Activated gamma-delta T cell treated with anti-CD3 and anti-CD28 coated beads, Interleukin-2, amount 50 U/mL, for 16 hours (primary cell): Measurements from ENCODE around the gene RGS6.

ENCODE experiments used
- DNase-seq: peaks from one replicate; pipeline ENCODE4 v3.0.0-alpha.2; 2020; ENCODE audit warnings: low read depth

Gene RGS6

GRCh38 chr14:72014486-72014885 lies 82.3 kb downstream of the RGS6 start:
- DNase-seq: no peak

- no peak for DNase-seq
Observed at GRCh38 chr14:72017290-72017689, 85.1 kb downstream of the RGS6 start.

- DNase-seq: no peak
Observed at GRCh38 chr14:72023128-72024042, 91.2 kb downstream of the RGS6 start.

GRCh38 chr14:72024043-72024407 lies 91.8 kb downstream of the RGS6 start:
- DNase-seq: no peak

GRCh38 chr14:72024504-72024903 lies 92.3 kb downstream of the RGS6 start:
- no peak for DNase-seq

- DNase-seq: no peak
Observed at GRCh38 chr14:72026536-72026935, 94.3 kb downstream of the RGS6 start.

- DNase-seq: no peak
Observed at GRCh38 chr14:72027061-72027460, 94.8 kb downstream of the RGS6 start.

- DNase-seq: no peak
Observed at GRCh38 chr14:72033365-72033764, 101.1 kb downstream of the RGS6 start.

GRCh38 chr14:72040528-72040927 lies 108.3 kb downstream of the RGS6 start:
- DNase-seq: no peak

GRCh38 chr14:72045271-72045670 lies 113.0 kb downstream of the RGS6 start:
- DNase-seq: no peak

GRCh38 chr14:72045885-72046284 lies 113.7 kb downstream of the RGS6 start:
- no peak for DNase-seq

- DNase-seq: no peak
Observed at GRCh38 chr14:72049462-72049861, 117.2 kb downstream of the RGS6 start.

GRCh38 chr14:72052356-72052755 lies 120.1 kb downstream of the RGS6 start:
- no peak for DNase-seq

- no peak for DNase-seq
Observed at GRCh38 chr14:72053651-72054050, 121.4 kb downstream of the RGS6 start.

- DNase-seq: no peak
Observed at GRCh38 chr14:72054911-72055310, 122.7 kb downstream of the RGS6 start.

GRCh38 chr14:72057701-72058285 lies 125.6 kb downstream of the RGS6 start:
- DNase-seq: no peak

GRCh38 chr14:72060460-72060859 lies 128.2 kb downstream of the RGS6 start:
- no peak for DNase-seq

GRCh38 chr14:72060917-72061316 lies 128.7 kb downstream of the RGS6 start:
- no peak for DNase-seq

GRCh38 chr14:72061718-72062117 lies 129.5 kb downstream of the RGS6 start:
- no peak for DNase-seq

GRCh38 chr14:72063761-72064282 lies 131.6 kb downstream of the RGS6 start:
- DNase-seq: no peak

- DNase-seq: no peak
Observed at GRCh38 chr14:72064501-72064900, 132.3 kb downstream of the RGS6 start.

GRCh38 chr14:72070458-72070857 lies 138.2 kb downstream of the RGS6 start:
- no peak for DNase-seq

- no peak for DNase-seq
Observed at GRCh38 chr14:72075649-72076334, 143.6 kb downstream of the RGS6 start.
